ENCODE results near the gene SELENOT. TPM values are rescaled to one million over a fixed set of nuclear protein-coding genes. Genes with fewer than 3 reads are reported as not detected.

Gene SELENOT
- total and polyA plus RNA-seq, 4 donors = 52.7 to 107 (median 70.0) TPM

GRCh38 chr3:150631515-150632221, 28.5 kb downstream of the SELENOT start:
- Histone ChIP-seq H3K9me3 (ENCODE audit: control insufficient read depth in 4 of 4, low read length in 3 of 4) (no peaks in the 10 kb centered on the region), H3K36me3 (ENCODE audit: control insufficient read depth in 4 of 4, insufficient read depth in 3 of 4, low read depth in 1 of 4, low read length in 3 of 4) (peaks cover 3 to 23% (median 14%) of the 10 kb centered on the region in 4 donors), H3K4me1 (ENCODE audit: control insufficient read depth in 4 of 4, insufficient read depth in 4 of 4, low read length in 3 of 4) (no peaks in the 10 kb centered on the region), H3K9ac (ENCODE audit: low read depth in 1 of 2, low read length in 2 of 2) (no peak overlapping the region), H3K27me3 (ENCODE audit: control insufficient read depth in 4 of 4, insufficient read depth in 4 of 4, low read length in 3 of 4) (no peaks in the 10 kb centered on the region), H3K27ac (ENCODE audit: low read depth in 1 of 2, low read length in 2 of 2) (no peak overlapping the region), H3K4me3 (ENCODE audit: low read depth in 1 of 3, low read length in 3 of 3) (no peak overlapping the region)
- 94% methylated on average over 7 of the region's 7 CpGs for WGBS
- DNase-seq (ENCODE audit: low spot score) = no peak
- TF ChIP-seq HNF4A (conservative IDR thresholded peaks at IDR 0.05) (no peak), MAX (IDR thresholded peaks at IDR 0.05) (no peak), GABPA (IDR thresholded peaks at IDR 0.05 in 1 of 2, conservative IDR thresholded peaks at IDR 0.05 in 1 of 2) (no peak), ZBTB33 (IDR thresholded peaks at IDR 0.05) (no peak), CTCF (IDR thresholded peaks at IDR 0.05; ENCODE audit: low read depth, low read length, missing input control) (no peak), REST (IDR thresholded peaks at IDR 0.05) (no peak), YY1 (IDR thresholded peaks at IDR 0.05) (no peak), EGR1 (IDR thresholded peaks at IDR 0.05; ENCODE audit: low read depth in 2 of 2) (no peak), SP1 (IDR thresholded peaks at IDR 0.05) (no peak), RXRA (IDR thresholded peaks at IDR 0.05) (no peak), NR2F2 (IDR thresholded peaks at IDR 0.05) (no peak), TAF1 (conservative IDR thresholded peaks at IDR 0.05) (no peak), ATF3 (IDR thresholded peaks at IDR 0.05) (no peak), JUND (IDR thresholded peaks at IDR 0.05) (no peak), FOXA2 (IDR thresholded peaks at IDR 0.05) (no peak), RAD21 (IDR thresholded peaks at IDR 0.05) (no peak), FOXA1 (IDR thresholded peaks at IDR 0.05) (no peak), HNF4G (IDR thresholded peaks at IDR 0.05) (no peak)
